Measurements from ENCODE around the gene VWA5B2.

VWA5B2 gene

GRCh38 chr3:184275381-184275701 lies 46.0 kb downstream of the VWA5B2 start:
- TF ChIP-seq RAD21 (IDR thresholded peaks at IDR 0.05; ENCODE audit: low read depth) = no peak
- no peak for TF ChIP-seq EP300 (IDR thresholded peaks at IDR 0.05; ENCODE audit: borderline replicate concordance)
- no peak for TF ChIP-seq TEAD4 (IDR thresholded peaks at IDR 0.05)
- no peak for TF ChIP-seq FOXM1 (IDR thresholded peaks at IDR 0.05; ENCODE audit: borderline replicate concordance, low read depth)
- TF ChIP-seq YY1 (IDR thresholded peaks at IDR 0.05; ENCODE audit: low read depth) = no peak
- TF ChIP-seq ZBTB7A (IDR thresholded peaks at IDR 0.05; ENCODE audit: low read depth) = no peak
- TF ChIP-seq REST (IDR thresholded peaks at IDR 0.05; ENCODE audit: low read depth) = no peak
- TF ChIP-seq MAX (IDR thresholded peaks at IDR 0.05) = no peak
- no peak for TF ChIP-seq TCF12 (IDR thresholded peaks at IDR 0.05; ENCODE audit: low read depth)
- no peak for TF ChIP-seq EGR1 (IDR thresholded peaks at IDR 0.05)
- no peak for TF ChIP-seq CREB1 (IDR thresholded peaks at IDR 0.05; ENCODE audit: low read depth)
- no peak for TF ChIP-seq USF1 (IDR thresholded peaks at IDR 0.05)
- TF ChIP-seq TAF1 (IDR thresholded peaks at IDR 0.05; ENCODE audit: low read depth) = no peak
- TF ChIP-seq CEBPB (IDR thresholded peaks at IDR 0.05) = no peak
- no peak for TF ChIP-seq NFIC (IDR thresholded peaks at IDR 0.05)

GRCh38 chr3:184275961-184276910 lies 46.9 kb downstream of the VWA5B2 start, which contains the start of gene ECE2:
Gene ECE2, plus strand, starts transcription at chr3:184276022. Its CDS starts 132 bp downstream, at chr3:184276154.
- TF ChIP-seq EGR1 (IDR thresholded peaks at IDR 0.05) (no peak), NFIC (IDR thresholded peaks at IDR 0.05) (no peak), FOXM1 (IDR thresholded peaks at IDR 0.05; ENCODE audit: borderline replicate concordance, low read depth) (no peak), YY1 (IDR thresholded peaks at IDR 0.05; ENCODE audit: low read depth) (no peak), ZBTB7A (IDR thresholded peaks at IDR 0.05; ENCODE audit: low read depth) (no peak), CREB1 (IDR thresholded peaks at IDR 0.05; ENCODE audit: low read depth) (no peak), TAF1 (IDR thresholded peaks at IDR 0.05; ENCODE audit: low read depth) (no peak), RAD21 (IDR thresholded peaks at IDR 0.05; ENCODE audit: low read depth) (no peak)

GRCh38 chr3:184277366-184277765 lies 48.0 kb downstream of the VWA5B2 start:
- TF ChIP-seq REST (IDR thresholded peaks at IDR 0.05; ENCODE audit: low read depth) (no peak), EGR1 (IDR thresholded peaks at IDR 0.05) (no peak), FOXM1 (IDR thresholded peaks at IDR 0.05; ENCODE audit: borderline replicate concordance, low read depth) (no peak), TEAD4 (IDR thresholded peaks at IDR 0.05) (no peak), NFIC (IDR thresholded peaks at IDR 0.05) (no peak), CEBPB (IDR thresholded peaks at IDR 0.05) (no peak), RAD21 (IDR thresholded peaks at IDR 0.05; ENCODE audit: low read depth) (no peak)

- TF ChIP-seq CREB1 (IDR thresholded peaks at IDR 0.05; ENCODE audit: low read depth) = no peak
- TF ChIP-seq TAF1 (IDR thresholded peaks at IDR 0.05; ENCODE audit: low read depth) = no peak
- no peak for TF ChIP-seq ZBTB7A (IDR thresholded peaks at IDR 0.05; ENCODE audit: low read depth)
- TF ChIP-seq EGR1 (IDR thresholded peaks at IDR 0.05) = no peak
- no peak for TF ChIP-seq REST (IDR thresholded peaks at IDR 0.05; ENCODE audit: low read depth)
- TF ChIP-seq RAD21 (IDR thresholded peaks at IDR 0.05; ENCODE audit: low read depth) = no peak
- no peak for TF ChIP-seq TCF12 (IDR thresholded peaks at IDR 0.05; ENCODE audit: low read depth)
- TF ChIP-seq YY1 (IDR thresholded peaks at IDR 0.05; ENCODE audit: low read depth) = no peak
- no peak for TF ChIP-seq CEBPB (IDR thresholded peaks at IDR 0.05)
- no peak for TF ChIP-seq FOXM1 (IDR thresholded peaks at IDR 0.05; ENCODE audit: borderline replicate concordance, low read depth)
- no peak for TF ChIP-seq TEAD4 (IDR thresholded peaks at IDR 0.05)
- no peak for TF ChIP-seq MAX (IDR thresholded peaks at IDR 0.05)
- no peak for TF ChIP-seq EP300 (IDR thresholded peaks at IDR 0.05; ENCODE audit: borderline replicate concordance)
Observed at GRCh38 chr3:184282941-184283340, 53.6 kb downstream of the VWA5B2 start.
